ENCODE measurements around the gene COP1. TPM values are rescaled to one million over a fixed set of nuclear protein-coding genes. Genes with fewer than 3 reads are reported as not detected.
"Not testable (repeated sequence)": the region's sequence is repeated elsewhere in the genome, so short reads cannot be mapped to it uniquely, and the experiment has no call there.

COP1 gene
- total RNA-seq = 48.6 and 51.4 TPM in 2 replicates

- H3K4me1 Mint-ChIP-seq = peaks cover 22% of the 10 kb centered on the region
- intact Hi-C loops (cut with micrococcal nuclease) = loop anchor here (2.0 to 10.0 kb wide), 5 partner anchors 14 to 1208 kb away; partner anchors contain the start of genes CACYBP and KIAA0040
These were observed at the start of gene COP1 for GRCh38 chr1:176206961-176207902. Gene COP1, minus strand, starts transcription at chr1:176207286. Its CDS starts 308 bp downstream, at chr1:176206978.

GRCh38 chr1:176252191-176252590 lies 45.1 kb upstream of the COP1 start:
- Mint-ChIP-seq H3K4me3 (no peak overlapping the region), H3K9me3 (no peaks in the 10 kb centered on the region), H3K27ac (no peak overlapping the region), H3K27me3 (no peaks in the 10 kb centered on the region), H3K36me3 (ENCODE audit: low read depth) (no peaks in the 10 kb centered on the region), H3K4me1 (no peaks in the 10 kb centered on the region)
- intact Hi-C loops (cut with micrococcal nuclease) = no loop called here
- DNase-seq = no peak

More at GRCh38 chr1:176206961-176207902, at the start of gene COP1:
- peak; percentile 99 for DNase-seq
- peaks cover 1% of the 10 kb centered on the region for H3K27me3 Mint-ChIP-seq
- H3K27ac Mint-ChIP-seq = peak within 1 kb of the TSS; percentile 97
- H3K36me3 Mint-ChIP-seq (ENCODE audit: low read depth) = peaks cover 16% of the 10 kb centered on the region
- no peaks in the 10 kb centered on the region for H3K9me3 Mint-ChIP-seq
- peak within 1 kb of the TSS; percentile 97 for H3K4me3 Mint-ChIP-seq

- Mint-ChIP-seq H3K27ac (no peak overlapping the region), H3K4me1 (no peaks in the 10 kb centered on the region), H3K36me3 (ENCODE audit: low read depth) (no peaks in the 10 kb centered on the region), H3K4me3 (no peak overlapping the region), H3K27me3 (no peaks in the 10 kb centered on the region), H3K9me3 (peaks cover 6% of the 10 kb centered on the region)
- intact Hi-C loops (cut with micrococcal nuclease) = no loop called here
- DNase-seq = no peak
These were observed 37.8 kb upstream of the COP1 start for GRCh38 chr1:176244851-176245250.

DNA sequence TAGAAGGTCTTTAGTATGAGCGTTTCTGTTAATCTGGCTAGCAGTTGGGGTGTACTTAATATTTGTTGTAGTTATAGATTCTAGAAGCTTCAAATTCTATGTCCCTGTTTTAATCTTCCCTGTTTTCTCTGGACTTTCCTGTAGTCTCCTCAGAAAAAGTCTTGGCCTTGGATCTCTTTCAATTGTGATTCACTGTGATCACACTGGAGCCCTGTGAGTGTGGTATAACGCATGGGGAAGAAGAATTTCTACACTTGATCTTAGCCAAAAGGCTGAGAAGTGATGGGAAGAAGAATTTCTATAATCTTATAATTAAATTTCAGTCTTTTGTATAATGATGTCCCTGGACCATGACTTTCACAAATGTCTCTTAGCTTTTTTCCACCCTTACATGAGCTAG lies 36.7 kb upstream of the COP1 start:
- DNase-seq = no peak
- H3K36me3 Mint-ChIP-seq (ENCODE audit: low read depth) = no peaks in the 10 kb centered on the region
- peaks cover 6% of the 10 kb centered on the region for H3K9me3 Mint-ChIP-seq
- H3K4me3 Mint-ChIP-seq = no peak overlapping the region
- intact Hi-C loops (cut with micrococcal nuclease) = no loop called here
- H3K27me3 Mint-ChIP-seq = no peaks in the 10 kb centered on the region
- no peak overlapping the region for H3K27ac Mint-ChIP-seq
- no peaks in the 10 kb centered on the region for H3K4me1 Mint-ChIP-seq

GRCh38 chr1:176241385-176242015 lies 34.4 kb upstream of the COP1 start:
- no peak for DNase-seq
- H3K9me3 Mint-ChIP-seq = peaks cover 6% of the 10 kb centered on the region
- no peaks in the 10 kb centered on the region for H3K4me1 Mint-ChIP-seq
- no peaks in the 10 kb centered on the region for H3K36me3 Mint-ChIP-seq (ENCODE audit: low read depth)
- H3K27me3 Mint-ChIP-seq = peaks cover 3% of the 10 kb centered on the region
- H3K4me3 Mint-ChIP-seq = no peak overlapping the region
- no peak overlapping the region for H3K27ac Mint-ChIP-seq
- intact Hi-C loops (cut with micrococcal nuclease) = no loop called here

DNA sequence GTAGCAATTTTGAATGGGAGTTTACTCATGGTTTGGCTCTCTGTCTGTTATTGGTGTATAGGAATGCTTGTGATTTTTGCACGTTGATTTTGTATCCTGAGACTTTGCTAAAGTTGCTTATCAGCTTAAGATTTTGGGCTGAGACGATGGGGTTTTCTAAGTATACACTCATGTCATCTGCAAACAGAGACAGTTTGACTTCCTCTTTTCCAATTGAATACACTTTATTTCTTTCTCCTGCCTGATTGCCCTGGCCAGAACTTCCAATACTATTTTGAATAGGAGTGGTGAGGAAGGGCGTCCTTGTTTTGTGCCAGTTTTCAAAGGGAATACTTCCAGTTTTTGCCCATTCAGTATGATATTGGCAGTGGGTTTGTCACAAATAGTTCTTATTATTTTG lies 26.6 kb upstream of the COP1 start:
- DNase-seq; H3K4me1 Mint-ChIP-seq; H3K27me3 Mint-ChIP-seq; H3K36me3 Mint-ChIP-seq (ENCODE audit: low read depth); H3K4me3 Mint-ChIP-seq; H3K27ac Mint-ChIP-seq; intact Hi-C loops (cut with micrococcal nuclease): not testable (repeated sequence)
- H3K9me3 Mint-ChIP-seq = peaks cover 24% of the 10 kb centered on the region

- no peak for DNase-seq
- H3K27me3 Mint-ChIP-seq = no peaks in the 10 kb centered on the region
- no peaks in the 10 kb centered on the region for H3K36me3 Mint-ChIP-seq (ENCODE audit: low read depth)
- H3K4me1 Mint-ChIP-seq = no peaks in the 10 kb centered on the region
- intact Hi-C loops (cut with micrococcal nuclease) = no loop called here
- H3K9me3 Mint-ChIP-seq = peaks cover 4% of the 10 kb centered on the region
- no peak overlapping the region for H3K27ac Mint-ChIP-seq
- no peak overlapping the region for H3K4me3 Mint-ChIP-seq
These were observed 20.5 kb upstream of the COP1 start for GRCh38 chr1:176227579-176227978.

DNA sequence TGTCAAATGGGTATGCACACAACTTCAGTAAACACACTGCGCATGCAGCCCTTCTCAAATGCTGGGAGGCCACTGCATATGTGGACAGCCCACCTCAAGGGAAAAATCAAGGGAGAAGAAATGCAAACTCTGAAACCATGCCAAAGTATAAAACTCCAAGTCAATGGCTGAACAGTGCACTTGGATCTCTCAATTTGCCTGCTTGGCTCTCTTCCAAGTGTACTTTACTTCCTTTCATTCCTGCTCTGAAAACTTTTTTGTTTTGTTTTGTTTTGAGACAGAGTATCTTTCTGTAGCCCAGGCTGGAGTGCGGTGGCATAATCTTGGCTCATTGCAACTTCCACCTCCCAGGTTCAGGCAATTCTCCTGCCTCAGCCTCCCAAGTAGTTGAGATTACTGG lies 18.8 kb upstream of the COP1 start:
- H3K4me1 Mint-ChIP-seq = no peaks in the 10 kb centered on the region
- DNase-seq = no peak
- no peaks in the 10 kb centered on the region for H3K9me3 Mint-ChIP-seq
- H3K27me3 Mint-ChIP-seq = no peaks in the 10 kb centered on the region
- no peaks in the 10 kb centered on the region for H3K36me3 Mint-ChIP-seq (ENCODE audit: low read depth)
- H3K27ac Mint-ChIP-seq = no peak overlapping the region
- intact Hi-C loops (cut with micrococcal nuclease) = no loop called here
- no peak overlapping the region for H3K4me3 Mint-ChIP-seq

- no peak for DNase-seq
- Mint-ChIP-seq H3K9me3 (no peaks in the 10 kb centered on the region), H3K4me3 (no peak overlapping the region), H3K36me3 (ENCODE audit: low read depth) (no peaks in the 10 kb centered on the region), H3K27ac (no peak overlapping the region), H3K27me3 (no peaks in the 10 kb centered on the region), H3K4me1 (no peaks in the 10 kb centered on the region)
- intact Hi-C loops (cut with micrococcal nuclease) = no loop called here
These were observed 18.4 kb upstream of the COP1 start for GRCh38 chr1:176225479-176225875.

DNA sequence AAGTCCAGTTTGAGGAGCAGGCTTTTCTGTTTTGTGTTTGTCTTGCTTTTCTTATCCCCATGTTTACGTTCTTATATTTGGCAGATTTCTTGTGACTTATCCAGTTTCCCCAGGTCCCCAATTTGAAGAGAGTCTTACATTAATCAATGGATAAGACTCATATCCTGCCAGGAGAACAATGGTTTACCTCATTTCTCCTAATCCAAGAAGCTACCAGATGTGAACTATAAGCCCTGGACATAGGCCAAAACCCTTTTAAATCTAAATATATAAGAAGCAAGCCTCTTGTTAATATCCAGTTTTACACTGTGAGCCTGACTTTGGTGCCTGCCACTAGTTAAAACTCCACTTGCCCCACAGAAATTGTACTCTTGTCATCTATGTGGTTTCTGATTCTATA lies 15.1 kb upstream of the COP1 start:
- H3K27me3 Mint-ChIP-seq = peaks cover under 1% of the 10 kb centered on the region
- H3K9me3 Mint-ChIP-seq = no peaks in the 10 kb centered on the region
- no peak for DNase-seq
- H3K4me3 Mint-ChIP-seq = no peak overlapping the region
- intact Hi-C loops (cut with micrococcal nuclease) = no loop called here
- no peaks in the 10 kb centered on the region for H3K4me1 Mint-ChIP-seq
- no peak overlapping the region for H3K27ac Mint-ChIP-seq
- H3K36me3 Mint-ChIP-seq (ENCODE audit: low read depth) = no peaks in the 10 kb centered on the region

DNA sequence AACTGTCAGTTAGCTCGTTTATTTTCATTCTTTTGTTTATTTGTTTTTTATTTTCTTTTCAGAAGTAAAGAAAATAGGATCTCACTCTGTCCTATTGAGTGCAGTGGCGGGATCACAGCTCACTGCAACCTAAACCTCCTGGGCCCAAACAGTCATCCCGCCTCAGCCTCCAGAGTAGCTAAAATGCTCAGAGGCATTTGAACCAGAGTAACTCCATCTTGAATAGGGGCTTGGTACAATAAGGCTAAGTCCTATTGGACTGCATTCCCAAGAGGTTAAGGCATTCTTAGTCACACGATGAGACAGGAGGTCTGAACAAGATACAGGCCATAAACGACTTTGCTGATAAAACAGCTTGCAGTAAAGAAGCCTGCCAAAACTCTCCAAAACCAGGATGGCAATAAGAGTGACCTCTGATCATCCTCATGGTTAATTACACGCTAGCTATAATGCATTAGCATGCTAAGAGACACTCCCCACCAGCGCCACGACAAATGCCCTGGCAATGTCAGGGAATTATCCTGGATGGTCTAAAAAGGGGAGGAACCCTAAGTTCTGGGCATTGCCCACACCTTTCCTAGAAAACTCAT lies 13.1 kb upstream of the COP1 start:
- H3K9me3 Mint-ChIP-seq = no peaks in the 10 kb centered on the region
- DNase-seq = no peak
- peaks cover 4% of the 10 kb centered on the region for H3K27me3 Mint-ChIP-seq
- no peaks in the 10 kb centered on the region for H3K36me3 Mint-ChIP-seq (ENCODE audit: low read depth)
- H3K4me3 Mint-ChIP-seq = no peak overlapping the region
- no peak overlapping the region for H3K27ac Mint-ChIP-seq
- intact Hi-C loops (cut with micrococcal nuclease) = no loop called here
- H3K4me1 Mint-ChIP-seq = no peaks in the 10 kb centered on the region

DNA sequence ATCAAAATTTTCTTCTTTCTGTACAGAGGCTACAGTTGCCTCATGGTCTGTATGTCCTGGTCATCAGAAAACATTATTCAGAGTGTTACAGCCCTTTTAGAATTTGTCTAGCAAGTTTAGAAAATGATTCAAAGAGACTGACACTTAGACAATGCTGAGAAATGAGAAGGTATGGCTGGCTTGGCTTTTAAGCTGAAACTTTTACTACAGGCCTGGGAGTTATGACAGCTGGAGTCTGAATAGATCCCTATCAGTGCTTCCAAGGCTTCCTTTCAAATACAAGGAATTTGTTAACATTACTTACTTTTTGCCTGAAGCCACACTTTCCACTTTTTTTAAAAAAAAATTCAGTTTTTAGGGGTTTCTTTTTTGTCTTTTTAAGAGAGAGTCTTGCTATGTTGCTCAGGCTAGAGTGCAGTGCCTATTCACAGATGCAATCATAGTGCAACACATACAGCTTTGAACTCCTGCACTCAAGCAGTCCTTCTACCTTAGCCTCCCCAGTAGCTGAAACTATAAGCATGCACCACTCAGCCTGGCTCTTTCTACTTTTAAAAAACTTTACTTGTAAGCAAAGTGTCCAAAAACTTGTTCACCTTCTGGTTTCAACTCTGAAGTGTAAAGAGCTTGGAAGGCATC lies 10.5 kb upstream of the COP1 start:
- H3K27me3 Mint-ChIP-seq = peaks cover 8% of the 10 kb centered on the region
- H3K36me3 Mint-ChIP-seq (ENCODE audit: low read depth) = no peaks in the 10 kb centered on the region
- H3K9me3 Mint-ChIP-seq = no peaks in the 10 kb centered on the region
- no peak for DNase-seq
- no peaks in the 10 kb centered on the region for H3K4me1 Mint-ChIP-seq
- no peak overlapping the region for H3K27ac Mint-ChIP-seq
- intact Hi-C loops (cut with micrococcal nuclease) = no loop called here
- H3K4me3 Mint-ChIP-seq = no peak overlapping the region

GRCh38 chr1:176216031-176216430 lies 8.9 kb upstream of the COP1 start:
- Mint-ChIP-seq H3K4me1 (no peaks in the 10 kb centered on the region), H3K36me3 (ENCODE audit: low read depth) (no peaks in the 10 kb centered on the region), H3K27me3 (peaks cover 8% of the 10 kb centered on the region), H3K27ac (no peak overlapping the region), H3K4me3 (no peak overlapping the region), H3K9me3 (no peaks in the 10 kb centered on the region)
- intact Hi-C loops (cut with micrococcal nuclease) = no loop called here
- DNase-seq = no peak

Data from activated CD4-positive, alpha-beta T cell treated with anti-CD3 and anti-CD28 coated beads, Interleukin-2, amount 10 ng/mL, durations not matched to agents 24 days and 14 days (primary cell).